ENCODE data around the gene TTLL3.
A peak's percentile ranks its signal among the peaks of the same experiment; 100 is the strongest.

DNA sequence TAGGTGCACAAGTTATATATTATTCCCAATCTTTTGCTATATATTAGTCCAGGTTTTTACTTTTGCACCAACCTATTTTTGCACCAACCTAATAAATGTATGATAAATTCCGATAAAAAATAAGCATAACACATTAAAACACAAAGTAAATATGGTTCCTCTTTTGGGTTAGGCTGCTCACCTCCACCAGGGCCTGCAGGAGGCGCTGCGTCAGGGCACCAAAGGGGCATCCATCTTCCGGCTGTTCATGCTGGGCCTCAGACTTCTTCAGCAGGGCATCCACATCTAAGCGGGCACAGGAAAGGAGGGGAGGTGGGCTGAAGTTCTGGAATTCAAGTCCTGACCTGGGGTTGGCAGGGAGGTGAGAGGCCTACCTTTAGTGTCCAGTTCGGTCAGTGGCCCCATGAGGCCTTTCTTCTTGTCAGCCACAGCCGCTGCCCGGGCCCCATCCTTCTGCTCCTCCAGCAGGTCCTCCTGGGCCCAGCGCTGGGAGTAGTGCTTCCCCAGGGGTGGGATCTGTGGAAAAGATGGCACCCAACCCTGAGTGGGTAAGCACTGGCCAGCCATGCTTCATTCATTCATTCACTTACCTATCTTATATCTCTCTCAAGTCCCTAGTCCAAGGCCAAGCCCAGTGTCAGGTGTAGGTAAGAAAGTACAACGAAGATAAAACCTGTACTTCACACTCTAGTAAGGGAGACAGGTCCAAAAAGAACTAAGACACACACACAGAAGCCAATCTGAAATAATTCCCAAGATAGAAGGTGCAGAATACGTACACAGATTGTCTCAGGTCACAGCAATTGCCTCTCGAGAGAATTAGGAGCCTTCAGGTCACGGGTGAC, 23.0 kb upstream of the TTLL3 start:
- TF ChIP-seq ZNF713 (CRISPR knock-in tag; IDR thresholded peaks at IDR 0.05) (no peak), FOXJ3 (CRISPR knock-in tag; IDR thresholded peaks at IDR 0.05; ENCODE audit: borderline replicate concordance) (no peak)
- TF ChIP-seq, protein P1, sequence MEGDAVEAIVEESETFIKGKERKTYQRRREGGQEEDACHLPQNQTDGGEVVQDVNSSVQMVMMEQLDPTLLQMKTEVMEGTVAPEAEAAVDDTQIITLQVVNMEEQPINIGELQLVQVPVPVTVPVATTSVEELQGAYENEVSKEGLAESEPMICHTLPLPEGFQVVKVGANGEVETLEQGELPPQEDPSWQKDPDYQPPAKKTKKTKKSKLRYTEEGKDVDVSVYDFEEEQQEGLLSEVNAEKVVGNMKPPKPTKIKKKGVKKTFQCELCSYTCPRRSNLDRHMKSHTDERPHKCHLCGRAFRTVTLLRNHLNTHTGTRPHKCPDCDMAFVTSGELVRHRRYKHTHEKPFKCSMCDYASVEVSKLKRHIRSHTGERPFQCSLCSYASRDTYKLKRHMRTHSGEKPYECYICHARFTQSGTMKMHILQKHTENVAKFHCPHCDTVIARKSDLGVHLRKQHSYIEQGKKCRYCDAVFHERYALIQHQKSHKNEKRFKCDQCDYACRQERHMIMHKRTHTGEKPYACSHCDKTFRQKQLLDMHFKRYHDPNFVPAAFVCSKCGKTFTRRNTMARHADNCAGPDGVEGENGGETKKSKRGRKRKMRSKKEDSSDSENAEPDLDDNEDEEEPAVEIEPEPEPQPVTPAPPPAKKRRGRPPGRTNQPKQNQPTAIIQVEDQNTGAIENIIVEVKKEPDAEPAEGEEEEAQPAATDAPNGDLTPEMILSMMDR (CRISPR knock-in tag; IDR thresholded peaks at IDR 0.05) = peak; percentile 37; the same call in 1 of the 2 replicates

Data from HepG2 (cell line).